B cell (primary cell): Measurements from ENCODE around the gene FANCC.

ENCODE experiments used
- EZH2 ChIP-seq: IDR thresholded peaks from 2 replicates; pipeline ENCODE4 v1.6.1; 2012; ENCODE audit warnings: borderline replicate concordance, low read depth, mild to moderate bottlenecking, moderate library complexity, low read length; ENCODE audit not compliant: insufficient read depth, poor library complexity, severe bottlenecking
- TF ChIP-seq, protein P1 (sequence below): fragments of 200-600 bp; IDR thresholded peaks from one replicate; pipeline ENCODE4 v1.8.0; 2022; ENCODE audit warnings: antibody characterized with exemption, mild to moderate bottlenecking

DNA sequence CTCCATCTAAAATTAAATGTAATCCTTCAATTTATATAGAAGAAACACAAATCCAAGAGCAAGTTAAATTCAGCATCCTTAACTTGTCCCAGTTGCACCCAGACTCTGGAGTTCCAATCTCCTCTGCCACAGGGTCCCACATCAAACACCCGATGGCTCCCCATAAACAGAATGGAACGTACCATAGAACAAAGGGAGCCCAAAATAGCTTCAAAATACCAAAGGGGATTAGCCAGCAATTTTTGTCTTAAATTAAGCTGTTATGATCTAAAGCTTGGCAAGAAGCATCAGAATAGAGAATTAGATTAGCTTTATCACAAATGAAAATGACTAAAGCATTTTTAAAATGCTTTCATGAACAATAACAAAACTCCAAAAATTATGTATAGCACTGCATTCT lies 112.8 kb downstream of the FANCC start:
- TF ChIP-seq, protein P1, sequence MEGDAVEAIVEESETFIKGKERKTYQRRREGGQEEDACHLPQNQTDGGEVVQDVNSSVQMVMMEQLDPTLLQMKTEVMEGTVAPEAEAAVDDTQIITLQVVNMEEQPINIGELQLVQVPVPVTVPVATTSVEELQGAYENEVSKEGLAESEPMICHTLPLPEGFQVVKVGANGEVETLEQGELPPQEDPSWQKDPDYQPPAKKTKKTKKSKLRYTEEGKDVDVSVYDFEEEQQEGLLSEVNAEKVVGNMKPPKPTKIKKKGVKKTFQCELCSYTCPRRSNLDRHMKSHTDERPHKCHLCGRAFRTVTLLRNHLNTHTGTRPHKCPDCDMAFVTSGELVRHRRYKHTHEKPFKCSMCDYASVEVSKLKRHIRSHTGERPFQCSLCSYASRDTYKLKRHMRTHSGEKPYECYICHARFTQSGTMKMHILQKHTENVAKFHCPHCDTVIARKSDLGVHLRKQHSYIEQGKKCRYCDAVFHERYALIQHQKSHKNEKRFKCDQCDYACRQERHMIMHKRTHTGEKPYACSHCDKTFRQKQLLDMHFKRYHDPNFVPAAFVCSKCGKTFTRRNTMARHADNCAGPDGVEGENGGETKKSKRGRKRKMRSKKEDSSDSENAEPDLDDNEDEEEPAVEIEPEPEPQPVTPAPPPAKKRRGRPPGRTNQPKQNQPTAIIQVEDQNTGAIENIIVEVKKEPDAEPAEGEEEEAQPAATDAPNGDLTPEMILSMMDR: no peak
- TF ChIP-seq EZH2: no peak
